HG02938 (cell line): Measurements from ENCODE around the gene TUBB1.

Experiments used
- ATAC-seq: cut with Tn5 transposase; IDR thresholded peaks from one replicate; pipeline ENCODE4 v1.9.1; 2021; ENCODE audit warnings: mild to moderate bottlenecking, moderate library complexity; ENCODE audit not compliant: unreplicated experiment

TUBB1 gene

DNA sequence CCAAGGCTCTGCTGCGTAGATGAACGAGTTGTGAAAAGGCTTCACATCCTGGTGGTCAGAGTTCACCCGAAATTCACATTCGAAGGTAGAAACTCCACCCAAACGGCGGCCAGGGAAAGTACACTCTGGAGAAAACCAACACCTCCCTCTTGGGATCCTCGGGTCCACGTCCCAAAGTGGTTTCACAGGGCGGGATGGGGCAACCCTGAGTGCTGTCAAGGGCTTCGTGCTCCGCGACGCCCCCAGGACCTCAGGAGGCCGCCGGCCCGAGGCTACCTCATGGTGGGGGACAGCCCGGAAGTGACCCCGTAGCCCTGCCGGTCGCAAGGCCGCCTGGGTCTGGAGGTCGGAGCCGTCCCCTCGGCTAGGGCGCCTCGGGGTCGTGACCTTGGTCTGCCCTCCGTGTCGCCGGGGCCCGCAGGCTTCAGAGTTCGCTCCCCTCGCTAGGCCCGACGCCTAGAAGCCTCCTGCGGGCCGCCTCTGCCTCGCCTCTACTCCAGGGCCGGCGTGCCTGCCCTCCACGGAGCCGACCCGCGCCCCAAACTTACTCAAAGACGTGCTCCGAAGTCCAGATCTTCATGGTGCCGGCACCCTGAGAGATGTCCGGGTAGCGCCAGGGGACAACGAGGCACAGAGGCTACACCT is 23.0 kb downstream of the TUBB1 start, which contains the start of gene PRELID3B:
TSS of gene PRELID3B (minus strand) at position 636 of the 645 bp plus-strand sequence. CDS start at position 580, 56 bp downstream.
- ATAC-seq: peak; percentile 37

DNA sequence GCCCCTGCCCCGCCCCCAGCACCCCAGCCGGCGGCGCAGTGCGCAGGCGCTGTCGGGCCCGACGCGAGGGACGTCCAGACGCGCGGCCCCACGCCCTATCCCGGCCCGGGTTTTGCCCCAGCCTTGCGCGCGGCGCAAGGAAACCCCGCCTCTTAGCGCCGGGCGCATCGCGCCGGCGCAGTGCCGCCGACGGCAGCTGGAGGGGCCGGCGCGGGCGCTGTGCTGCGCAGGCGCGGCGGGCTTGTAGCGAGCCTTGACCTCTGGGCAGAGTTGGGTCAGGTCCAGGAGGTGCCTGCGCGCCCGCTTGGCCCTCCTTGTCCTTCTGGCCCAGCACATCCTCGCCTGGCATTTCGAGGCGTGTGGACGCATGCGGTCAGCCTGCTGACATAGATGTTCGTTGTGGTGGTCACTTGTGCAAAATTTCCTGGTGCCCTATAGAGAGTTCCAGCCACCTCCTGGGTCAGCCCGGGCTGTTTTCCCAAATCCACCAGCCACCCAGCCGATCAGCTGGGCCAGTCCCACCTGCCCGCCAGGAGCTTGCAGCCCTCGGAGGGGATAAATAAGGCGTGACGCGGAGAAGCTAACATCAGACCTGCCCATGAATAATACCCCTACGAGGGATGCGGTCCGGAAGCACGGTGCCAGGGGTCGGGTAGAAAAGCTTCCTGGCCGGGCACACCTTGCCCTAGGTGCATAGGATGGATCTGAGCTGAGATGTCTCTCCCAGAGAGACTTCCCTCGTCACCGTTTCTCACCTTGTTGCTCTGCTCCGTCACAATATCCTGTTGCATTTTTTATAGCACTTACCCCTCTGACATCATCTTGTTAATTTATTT is 23.8 kb downstream of the TUBB1 start:
- ATAC-seq: peak; percentile 81

DNA sequence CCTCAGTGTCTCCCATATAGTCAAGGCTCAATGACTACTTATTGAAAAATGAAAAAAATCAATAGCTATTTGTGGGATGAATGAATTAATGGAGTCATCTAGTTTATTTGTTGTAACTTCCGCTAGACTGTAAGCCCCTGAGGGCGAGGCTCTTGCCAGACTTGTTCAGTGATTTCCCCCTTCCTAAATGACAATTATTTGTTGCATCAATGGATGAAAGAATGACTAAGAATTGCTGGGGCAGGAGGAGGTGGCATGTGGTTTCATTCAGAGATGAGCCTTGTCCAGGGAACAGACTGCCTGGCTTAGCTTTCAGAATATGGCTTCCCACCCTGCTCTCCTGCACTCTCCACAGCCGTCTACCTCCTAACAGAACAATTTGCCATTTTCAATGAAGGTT is 24.5 kb downstream of the TUBB1 start:
- ATAC-seq: no peak

DNA sequence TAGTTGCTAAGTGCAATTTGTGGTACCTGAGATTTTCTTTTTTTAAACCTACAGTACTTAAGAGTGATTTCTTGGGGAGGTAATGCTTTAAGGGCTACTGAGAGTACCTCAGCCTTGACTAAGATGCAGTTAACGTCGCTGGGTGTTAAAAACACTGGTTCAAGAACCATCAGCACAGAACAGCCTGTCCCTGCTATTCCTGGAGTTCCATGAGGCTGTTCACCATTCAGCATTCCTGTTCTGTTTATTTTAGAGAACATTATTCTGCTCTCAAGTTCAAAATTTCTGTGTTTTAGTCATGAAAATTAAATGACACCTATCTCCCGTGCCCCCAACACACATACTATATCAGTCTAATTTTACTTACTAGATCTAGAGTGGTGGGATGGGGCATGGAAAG is 25.1 kb downstream of the TUBB1 start:
- ATAC-seq: no peak

DNA sequence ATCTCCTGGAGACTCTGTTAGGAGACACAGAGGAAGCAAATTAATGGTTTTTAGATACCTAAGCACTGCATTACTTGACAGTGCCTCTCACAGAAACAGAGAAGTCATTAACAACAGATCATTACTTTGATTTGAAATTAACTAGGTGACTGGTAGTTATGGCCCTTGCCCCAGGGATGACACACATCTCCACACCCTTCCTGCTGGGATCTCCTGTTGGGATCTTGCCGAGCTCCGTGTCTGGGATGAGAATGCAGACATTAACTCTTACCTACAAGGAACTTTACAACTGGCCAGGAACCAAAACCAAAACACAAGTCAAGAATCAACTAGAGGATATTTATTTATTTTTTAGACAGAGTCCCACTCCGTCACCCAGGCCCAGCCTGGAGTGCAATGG is 25.6 kb downstream of the TUBB1 start:
- no peak for ATAC-seq

DNA sequence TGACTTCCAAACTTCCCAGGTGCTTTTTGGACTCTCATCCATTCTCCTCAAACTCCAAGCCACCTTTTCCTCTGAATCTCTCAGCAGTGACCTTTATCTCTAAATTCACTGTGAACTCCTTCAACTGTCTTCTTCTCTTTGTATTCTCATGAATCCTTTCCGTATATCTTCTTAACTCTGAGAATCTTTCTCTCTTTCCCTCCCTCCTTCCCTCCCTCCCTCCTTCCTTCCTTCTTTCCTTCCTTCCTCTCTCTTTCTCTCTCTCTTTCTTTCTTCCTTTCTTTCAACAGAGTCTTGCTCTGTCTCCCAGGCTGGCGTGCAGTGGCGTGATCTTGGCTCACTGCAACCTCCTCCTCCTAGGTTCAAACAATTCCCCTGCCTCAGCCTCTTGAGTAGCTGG is 27.6 kb downstream of the TUBB1 start:
- no peak for ATAC-seq

DNA sequence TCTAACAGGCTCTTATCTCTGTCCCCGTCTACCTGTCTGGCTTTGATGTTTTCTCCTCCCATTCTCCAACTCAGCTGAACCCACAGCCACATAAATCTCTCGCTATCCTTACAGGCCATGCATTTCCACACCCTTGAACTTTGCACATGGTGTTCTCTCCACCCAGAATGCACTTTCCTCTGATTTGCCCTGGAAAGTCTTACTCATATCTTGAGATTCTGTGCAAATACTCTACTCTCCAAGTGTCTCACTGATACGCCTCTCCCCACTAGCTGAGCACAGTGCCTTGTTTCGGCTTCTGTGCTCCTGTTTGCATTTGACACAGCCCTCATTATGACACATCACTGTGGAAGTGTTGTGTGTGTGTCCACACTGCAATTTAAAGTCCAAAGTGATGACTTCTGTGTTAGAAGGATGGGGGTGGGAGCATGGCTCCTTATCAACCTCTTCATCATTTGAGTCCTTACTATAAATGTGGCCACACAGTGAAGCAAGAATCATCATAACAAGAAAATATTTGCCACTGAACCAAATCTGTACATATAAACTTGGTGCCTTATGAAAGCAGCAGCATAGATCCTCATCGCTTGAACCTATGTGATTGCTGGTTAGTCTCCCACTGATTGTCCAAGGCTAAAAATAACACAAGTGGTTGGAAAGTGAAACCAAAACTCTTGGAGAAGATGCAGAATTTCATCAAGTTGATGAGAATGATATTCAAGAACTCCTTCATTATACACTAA is 28.9 kb downstream of the TUBB1 start:
- no peak for ATAC-seq

DNA sequence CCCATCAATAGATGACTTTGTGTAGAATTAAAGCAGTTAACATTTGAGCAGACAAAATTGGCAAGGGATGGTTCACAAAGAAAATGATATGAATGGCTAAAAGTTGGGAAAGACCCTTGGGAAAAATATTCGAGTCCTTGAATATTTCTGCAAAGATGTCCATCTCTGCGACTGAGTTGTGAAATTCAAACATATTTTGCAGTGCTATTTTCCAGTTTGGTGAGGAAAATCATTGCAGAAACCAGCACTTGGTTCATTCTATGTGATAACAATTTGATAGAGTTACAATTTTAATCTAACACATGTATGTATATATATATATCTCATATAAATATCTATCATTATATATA is 29.4 kb downstream of the TUBB1 start:
- ATAC-seq: no peak

DNA sequence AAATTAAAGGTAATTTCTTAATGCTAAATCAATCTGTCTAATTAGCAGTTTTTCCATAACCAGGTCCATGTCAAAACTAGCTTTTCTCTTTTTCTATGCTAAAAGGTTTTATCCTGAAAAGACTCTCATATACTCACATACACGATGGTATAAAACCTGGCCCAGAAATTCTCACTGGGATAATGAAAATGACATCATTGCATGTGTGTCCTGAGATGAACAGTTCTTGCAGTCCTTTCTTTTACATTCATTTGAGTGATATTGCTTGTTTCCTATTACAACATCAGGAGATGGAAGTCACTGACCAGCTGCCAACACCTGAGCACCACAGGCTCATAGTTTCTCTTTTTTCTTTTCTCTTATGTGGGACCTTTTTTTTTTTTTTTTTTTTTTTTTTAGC is 31.2 kb downstream of the TUBB1 start:
- no peak for ATAC-seq

DNA sequence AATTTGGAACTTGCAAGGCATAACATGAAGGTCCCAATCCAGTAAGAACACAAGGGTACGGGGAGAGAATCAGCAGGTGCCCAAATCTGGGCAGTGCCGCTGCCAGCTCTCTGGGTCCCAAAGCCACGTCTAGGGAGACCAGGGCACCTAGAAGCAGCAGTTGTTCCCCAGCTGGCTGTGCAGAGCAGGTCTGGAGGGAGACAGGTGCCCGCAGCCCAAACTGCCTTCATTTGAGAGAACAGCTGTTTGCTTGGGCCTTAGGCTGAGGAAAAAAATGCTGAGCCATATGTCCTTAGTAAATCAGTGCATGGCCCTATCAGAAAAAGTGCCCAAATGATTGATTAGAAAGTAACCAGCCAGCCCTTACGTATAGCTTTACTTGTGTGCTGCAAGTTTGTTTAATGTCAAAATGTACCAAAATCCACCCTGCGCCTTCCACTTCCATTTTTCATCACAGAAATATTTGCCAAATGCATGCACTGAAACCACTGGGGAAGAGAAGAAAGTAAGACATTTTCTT is 32.5 kb downstream of the TUBB1 start:
- no peak for ATAC-seq

DNA sequence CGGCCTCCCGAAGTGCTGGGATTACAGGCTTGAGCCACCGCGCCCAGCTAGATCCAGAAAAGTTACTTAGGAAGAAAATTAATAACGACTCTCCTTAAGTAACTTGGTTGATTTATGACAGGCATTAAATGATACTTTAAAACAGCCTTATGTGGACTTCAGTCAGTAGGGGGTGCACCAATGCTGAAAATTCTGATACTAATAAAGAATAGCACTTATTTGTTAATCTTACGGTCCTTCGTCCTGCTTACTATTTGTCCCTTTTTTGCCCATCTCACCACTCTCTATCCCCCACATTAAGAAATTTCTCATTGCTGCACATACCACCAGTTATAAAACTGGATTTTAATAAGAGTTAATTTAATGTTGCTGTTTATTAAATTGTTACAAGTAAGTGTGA is 36.1 kb downstream of the TUBB1 start:
- no peak for ATAC-seq

DNA sequence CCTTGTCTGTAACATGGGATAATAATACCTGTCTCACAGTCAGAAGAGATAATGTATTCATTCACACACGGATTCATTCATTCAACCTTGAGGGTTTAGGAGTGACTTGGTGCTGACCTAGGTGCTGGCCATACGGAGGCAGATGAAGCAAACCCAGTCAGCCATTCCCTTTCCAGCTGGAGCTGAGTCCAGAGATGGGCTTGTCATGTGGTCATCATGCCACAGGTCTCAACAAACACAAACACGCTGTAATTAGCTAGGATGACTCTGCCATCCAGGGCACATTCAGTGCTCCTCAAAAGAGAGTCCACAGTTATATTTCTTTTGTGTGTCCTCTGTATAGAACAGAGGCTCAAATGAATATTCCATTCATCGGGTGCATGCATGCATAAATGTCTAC is 42.9 kb downstream of the TUBB1 start:
- ATAC-seq: no peak

DNA sequence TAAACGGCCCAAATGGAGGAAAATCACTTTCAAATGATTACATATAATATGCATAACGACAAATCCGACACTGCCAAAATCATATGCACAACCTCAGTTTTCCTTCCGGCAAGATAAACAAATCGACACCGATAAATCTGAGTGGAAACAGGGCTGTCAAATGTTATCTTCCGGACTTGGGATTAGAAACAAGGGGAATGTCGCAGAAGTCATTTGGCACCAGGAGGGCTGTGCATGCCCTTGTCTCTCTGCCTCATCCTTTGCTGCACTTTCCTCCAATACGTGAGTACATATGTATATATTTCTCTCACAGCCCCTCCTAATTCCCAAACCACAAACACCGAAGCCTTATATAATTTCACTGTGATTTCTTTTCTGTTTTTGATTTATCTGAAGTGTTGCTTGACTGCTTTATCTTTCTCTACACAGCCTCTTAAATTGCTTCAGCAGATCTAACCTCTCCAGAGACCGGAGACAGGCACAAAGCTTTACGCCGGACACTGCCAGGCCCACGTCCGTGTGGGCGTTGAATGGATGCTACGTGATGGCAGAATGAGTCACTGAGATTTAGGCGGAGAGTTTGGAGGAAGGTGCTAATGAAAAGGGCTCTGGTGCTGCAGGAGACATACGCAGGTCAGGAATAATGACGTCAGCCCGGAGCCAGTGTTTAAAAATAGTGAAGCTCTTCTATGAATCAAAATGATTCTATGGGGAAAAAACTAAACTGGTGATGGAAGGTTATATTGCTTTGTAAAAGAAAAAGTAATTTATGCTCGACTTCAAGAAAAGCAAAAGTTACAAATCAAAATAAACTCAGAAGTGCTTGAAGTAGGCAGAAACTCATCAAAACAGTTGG is 44.4 kb downstream of the TUBB1 start:
- ATAC-seq: no peak

DNA sequence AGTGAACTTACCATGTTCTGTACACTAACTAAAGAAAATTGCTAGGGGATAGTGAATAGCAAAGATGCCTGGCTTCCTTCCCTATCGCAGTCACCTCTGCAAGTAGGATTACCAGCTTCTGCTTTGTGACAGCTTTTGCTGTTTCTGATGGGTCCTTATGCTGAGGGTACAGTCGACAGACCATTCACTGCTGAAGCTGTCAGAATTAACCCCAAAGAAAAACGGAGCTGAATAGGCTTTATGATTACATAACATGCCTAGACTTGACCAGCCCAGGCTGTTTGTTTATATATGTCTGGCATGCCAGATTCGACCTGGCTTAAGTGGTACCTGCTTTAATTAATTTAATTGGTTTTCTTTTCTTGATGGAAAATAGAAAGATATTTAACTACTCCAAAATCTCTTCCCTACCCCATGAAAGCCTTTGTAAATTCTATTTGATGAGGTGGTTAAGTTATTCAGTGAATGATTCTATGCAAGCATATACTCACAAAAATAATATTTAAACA is 45.0 kb downstream of the TUBB1 start:
- ATAC-seq: no peak

DNA sequence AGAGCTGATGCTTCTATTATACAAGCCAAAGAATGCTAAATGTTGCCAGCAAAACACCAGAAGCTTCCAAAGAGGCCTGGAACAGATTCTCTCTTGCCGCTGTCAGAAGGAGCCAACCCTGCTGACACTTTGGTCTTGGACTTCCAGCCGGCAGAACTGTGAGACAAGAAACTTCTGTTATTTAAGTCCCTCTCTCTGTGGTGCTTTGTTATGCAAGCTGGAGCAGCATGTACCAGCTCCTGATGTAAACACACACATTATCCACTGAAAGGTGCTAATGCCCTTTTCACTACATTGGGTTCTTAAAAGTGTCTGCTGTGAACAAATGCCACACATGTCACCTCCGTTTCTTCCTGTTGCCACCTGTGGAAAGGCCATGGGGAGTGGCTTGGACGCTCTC is 49.3 kb downstream of the TUBB1 start:
- no peak for ATAC-seq

DNA sequence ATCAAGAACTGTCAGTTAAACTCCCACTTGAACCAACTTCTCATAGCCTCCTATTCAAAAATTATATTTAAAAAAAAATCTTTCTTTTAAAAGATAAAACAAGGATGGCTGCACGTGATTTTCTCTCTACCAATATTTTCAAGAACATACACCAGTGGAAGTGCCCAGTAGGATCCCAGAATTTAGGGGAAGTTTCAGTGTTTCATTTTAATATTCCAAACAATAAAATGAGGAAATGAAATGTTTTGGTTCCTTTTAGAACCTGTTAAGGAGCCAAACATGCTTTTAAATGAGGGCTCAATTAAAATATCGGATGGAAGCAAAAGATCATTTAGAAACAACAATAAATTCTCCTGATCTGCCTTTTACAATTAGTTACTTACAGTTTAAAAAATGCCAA is 49.8 kb downstream of the TUBB1 start:
- no peak for ATAC-seq

DNA sequence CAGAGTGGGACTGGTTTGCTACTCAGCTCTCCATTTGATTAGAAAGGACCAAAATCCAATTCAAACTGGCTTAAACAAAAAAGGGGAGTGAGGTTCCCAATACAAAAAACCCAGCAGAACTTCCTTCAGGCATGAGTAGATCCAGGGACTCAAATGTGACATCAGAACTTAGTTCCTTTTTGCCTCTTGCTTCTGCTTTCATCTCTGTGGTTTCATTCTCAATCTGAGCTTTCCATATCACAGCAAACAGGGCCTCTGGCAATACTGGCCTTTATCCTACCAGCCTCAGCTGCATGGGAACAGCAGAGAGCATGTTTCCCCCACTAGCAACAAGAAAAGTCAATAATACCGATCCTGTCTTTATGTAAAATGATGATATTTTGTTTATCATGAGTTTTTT is 52.0 kb downstream of the TUBB1 start:
- no peak for ATAC-seq

DNA sequence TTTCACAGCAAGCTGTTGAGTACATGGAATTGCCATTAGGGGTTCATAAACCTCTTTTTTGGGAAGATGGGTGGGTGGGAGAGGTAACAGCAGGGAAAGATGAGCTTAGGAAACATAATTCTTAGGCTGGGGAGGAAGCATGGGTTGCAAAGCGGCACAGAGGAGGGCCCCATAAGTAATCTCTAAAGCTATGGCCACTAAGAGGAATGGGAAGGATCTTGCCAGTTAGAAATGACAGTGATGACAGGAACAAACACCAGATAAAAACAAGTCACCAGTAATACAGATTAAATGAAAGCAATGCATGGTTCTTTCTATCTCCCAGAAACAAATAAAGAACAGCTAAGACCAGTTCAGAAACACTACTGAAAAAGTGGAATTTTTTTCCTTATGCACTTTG is 54.4 kb downstream of the TUBB1 start:
- ATAC-seq: no peak

DNA sequence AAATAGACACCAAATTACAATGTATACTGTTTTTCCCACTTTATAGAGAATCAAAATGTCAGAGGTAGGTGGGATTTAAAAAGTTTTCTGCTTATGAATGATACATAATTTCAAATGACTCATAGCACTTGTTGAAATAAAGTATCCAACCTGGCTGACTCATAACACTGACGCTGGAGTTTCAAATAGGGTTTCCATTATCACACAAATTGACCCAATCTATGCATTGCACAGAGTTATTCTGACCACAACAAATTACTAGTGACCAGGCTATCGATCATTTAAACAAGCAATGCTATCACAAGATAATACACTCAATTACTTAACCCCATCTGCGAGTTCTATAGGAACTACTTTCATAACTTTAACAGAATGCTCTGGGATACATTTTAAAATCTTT is 55.2 kb downstream of the TUBB1 start:
- no peak for ATAC-seq

DNA sequence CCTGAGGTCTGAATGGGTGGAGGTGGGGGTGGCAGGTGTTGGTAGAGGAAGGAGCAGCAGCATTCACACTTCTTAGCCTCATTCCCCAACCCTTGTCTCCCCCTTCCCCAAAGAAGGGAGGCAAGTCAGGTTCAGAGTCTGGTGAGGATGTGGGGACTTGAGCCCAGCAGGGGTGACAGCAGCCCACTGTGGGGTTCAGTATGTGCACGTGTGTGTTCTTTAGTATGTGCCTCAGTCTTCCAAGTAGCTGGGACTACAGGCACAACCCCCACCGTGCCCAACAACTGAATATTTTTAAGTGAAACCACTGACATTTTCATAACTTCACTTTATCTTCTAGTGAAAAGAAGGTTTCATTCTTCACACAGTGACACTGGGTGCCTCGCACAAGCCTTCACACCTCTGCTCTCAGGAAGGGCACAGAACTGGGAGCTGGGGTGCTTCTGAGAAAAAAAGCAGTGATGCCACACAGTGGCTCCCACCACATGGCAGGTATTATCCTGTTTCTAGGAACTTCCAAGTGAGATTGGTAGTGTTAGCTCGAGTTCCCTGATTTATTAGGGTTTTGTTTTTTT is 56.8 kb downstream of the TUBB1 start:
- ATAC-seq: no peak
